Urothelium cell line (cell line): ENCODE results near the gene BAG3.
A peak's percentile ranks its signal among the peaks of the same experiment; 100 is the strongest.

Experiments
- DNase-seq: peaks from one replicate; pipeline ENCODE4 v3.0.0; 2011; ENCODE audit warnings: low spot score, mixed read lengths
- FAIRE-seq: peaks from 2 replicates; lab custom pipeline; 2011; peaks lifted over from hg19 to GRCh38; lab: Jason Lieb, UNC

The BAG3 gene

GRCh38 chr10:119665901-119666708, 14.9 kb downstream of the BAG3 start:
- FAIRE-seq: no peak
- DNase-seq: no peak

GRCh38 chr10:119666709-119667004, 15.5 kb downstream of the BAG3 start:
- FAIRE-seq (no peak), DNase-seq (no peak)

- DNase-seq (peak; percentile 80), FAIRE-seq (no peak)
Observed at GRCh38 chr10:119667562-119668328, 16.6 kb downstream of the BAG3 start.

- no peak for DNase-seq
- FAIRE-seq: no peak
Observed at GRCh38 chr10:119668461-119668860, 17.3 kb downstream of the BAG3 start.

GRCh38 chr10:119669331-119669730, 18.2 kb downstream of the BAG3 start:
- FAIRE-seq: no peak
- no peak for DNase-seq

GRCh38 chr10:119669975-119670640, 18.9 kb downstream of the BAG3 start:
- DNase-seq (no peak), FAIRE-seq (no peak)

- DNase-seq: no peak
- no peak for FAIRE-seq
Observed at GRCh38 chr10:119670717-119671116, 19.5 kb downstream of the BAG3 start.

- DNase-seq (no peak), FAIRE-seq (no peak)
Observed at GRCh38 chr10:119671381-119671780, 20.2 kb downstream of the BAG3 start.

DNA sequence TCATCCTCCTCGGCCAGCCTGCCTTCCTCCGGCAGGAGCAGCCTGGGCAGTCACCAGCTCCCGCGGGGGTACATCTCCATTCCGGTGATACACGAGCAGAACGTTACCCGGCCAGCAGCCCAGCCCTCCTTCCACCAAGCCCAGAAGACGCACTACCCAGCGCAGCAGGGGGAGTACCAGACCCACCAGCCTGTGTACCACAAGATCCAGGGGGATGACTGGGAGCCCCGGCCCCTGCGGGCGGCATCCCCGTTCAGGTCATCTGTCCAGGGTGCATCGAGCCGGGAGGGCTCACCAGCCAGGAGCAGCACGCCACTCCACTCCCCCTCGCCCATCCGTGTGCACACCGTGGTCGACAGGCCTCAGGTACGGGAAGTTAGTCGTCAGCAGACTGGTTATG, 21.1 kb downstream of the BAG3 start:
- FAIRE-seq: no peak

DNA sequence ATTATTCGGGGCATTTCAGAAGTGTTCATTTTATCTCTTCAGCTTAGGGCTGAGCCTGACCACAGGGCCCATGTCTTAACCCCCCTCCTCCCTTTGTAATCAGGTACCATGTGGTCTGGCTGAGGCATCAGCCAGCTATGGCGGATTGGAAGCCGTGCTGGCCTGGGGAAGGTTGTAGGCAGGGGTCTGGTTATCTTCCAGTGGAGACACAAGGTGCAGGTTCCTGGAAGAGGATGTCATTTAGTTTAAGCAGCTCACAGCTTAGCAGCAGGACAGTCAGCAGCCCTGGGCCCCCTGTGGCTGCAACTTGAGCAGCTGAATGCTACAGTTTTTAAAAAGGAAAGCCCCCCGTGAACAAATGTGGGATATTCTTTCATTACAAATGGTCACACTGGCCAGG, 22.1 kb downstream of the BAG3 start:
- no peak for DNase-seq
- FAIRE-seq: no peak

More for the DNA sequence above, 21.1 kb downstream of the BAG3 start:
- DNase-seq: no peak

GRCh38 chr10:119675483-119676170, 24.4 kb downstream of the BAG3 start:
- DNase-seq (no peak), FAIRE-seq (no peak)

- DNase-seq: no peak
- FAIRE-seq: no peak
Observed at GRCh38 chr10:119677126-119677525, 25.9 kb downstream of the BAG3 start.

DNA sequence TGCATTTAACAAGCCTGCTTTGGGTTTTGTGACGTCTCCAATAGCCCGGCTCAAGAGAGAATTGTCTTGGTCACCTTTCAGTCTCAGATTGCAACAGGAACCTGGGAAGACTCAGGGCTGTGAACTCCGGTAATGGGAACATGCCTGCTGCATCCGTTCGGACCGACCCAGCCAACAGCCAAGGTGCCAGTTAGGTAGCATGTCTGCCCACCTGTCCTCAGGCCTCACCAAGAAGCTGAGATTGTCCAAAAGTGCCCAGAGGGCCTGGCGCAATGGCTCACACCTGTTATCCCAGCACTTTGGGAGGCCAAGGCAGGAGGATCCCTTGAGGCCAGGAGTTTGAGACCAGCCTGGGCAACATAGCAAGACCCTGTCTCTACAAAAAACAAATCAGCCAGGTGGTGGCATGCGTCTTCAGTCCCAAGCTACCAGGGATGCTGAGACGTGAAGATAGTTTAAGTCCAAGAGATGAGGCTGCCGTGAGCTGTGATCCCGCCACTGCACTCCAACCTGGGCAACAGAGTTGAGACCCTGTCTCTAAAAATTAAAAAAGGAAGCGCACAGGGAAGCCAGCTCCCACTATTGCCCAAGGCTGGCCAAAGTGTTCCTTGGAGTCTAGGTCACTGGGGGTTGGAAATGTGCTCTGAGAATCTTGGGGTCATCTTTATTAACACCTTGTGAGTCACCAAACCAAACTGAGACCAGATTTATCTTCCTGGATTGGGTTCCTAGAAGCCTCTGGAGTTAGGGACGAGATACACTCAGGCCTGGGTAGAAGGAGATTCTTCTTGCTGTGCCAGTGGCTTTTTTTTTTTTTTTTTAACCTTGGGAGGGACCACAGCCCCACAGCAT, 26.9 kb downstream of the BAG3 start:
- FAIRE-seq (no peak), DNase-seq (no peak)

GRCh38 chr10:119679480-119679829, 28.3 kb downstream of the BAG3 start:
- no peak for FAIRE-seq
- DNase-seq: no peak

GRCh38 chr10:119680050-119680449, 28.9 kb downstream of the BAG3 start:
- DNase-seq (peak; percentile 66), FAIRE-seq (no peak)

GRCh38 chr10:119680650-119681081, 29.5 kb downstream of the BAG3 start:
- peak; percentile 35 for DNase-seq
- no peak for FAIRE-seq

GRCh38 chr10:119686465-119687191, 35.4 kb downstream of the BAG3 start:
- peak; percentile 83 for DNase-seq
- no peak for FAIRE-seq

DNA sequence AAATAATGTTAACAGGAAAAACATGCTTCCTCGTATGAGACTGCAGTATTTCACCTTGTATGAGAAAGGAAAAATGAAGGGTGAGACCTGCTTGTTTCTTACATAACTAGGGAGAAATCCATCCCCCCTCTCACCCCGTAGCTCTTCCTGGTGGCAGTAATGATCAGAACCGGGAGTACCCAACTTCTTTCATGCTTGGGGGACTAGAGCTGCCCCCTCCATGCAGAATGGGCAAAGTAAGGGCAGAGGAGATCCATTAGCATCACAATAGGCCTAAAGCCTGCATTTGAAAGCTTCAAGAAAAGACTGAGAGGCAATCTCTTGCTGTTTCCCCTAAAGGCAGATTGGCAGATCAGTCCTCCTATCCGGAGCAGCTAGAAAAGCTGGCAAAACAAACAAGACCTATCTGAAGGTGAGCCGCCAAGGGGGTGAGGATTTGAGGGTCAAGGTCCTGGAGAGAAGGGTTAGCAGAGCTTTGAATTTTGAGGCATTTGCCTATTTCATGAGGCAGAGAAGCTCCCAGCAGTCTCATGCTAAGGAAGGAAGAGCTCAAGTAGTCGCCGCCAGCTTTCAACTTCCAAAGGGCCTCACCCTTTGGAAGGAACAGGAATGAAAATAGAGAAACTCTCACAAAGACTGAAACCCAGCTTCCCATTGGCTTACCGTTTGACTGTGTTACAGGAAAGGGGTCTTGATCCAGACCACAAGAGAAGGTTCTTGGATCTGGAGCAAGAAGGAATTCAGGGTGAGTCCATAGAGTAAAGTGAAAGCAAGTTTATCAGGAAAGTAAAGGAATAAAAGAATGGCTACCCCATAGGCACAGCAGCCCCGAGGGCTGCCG, 36.2 kb downstream of the BAG3 start:
- DNase-seq (peak; percentile 20), FAIRE-seq (no peak)

DNA sequence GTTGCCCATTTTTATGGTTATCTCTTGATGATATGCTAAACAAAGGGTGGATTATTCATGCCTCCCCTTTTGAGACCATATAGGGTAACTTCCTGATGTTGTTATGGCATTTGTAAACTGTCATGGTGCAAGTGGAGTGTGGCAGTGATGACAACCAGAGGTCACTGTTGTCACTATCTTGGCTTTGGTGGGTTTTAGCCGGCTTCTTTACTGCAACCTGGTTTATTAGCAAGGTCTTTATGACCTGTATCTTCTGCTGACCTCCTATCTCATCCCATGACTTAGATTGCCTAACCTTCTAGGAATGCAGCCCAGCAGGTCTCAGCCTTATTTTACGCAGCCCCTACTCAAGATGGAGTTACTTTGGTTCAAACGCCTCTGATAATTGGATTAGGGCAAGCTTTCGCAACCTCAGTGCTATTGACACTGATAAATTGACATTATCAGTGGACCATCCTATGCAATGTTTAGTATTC, 36.9 kb downstream of the BAG3 start:
- no peak for FAIRE-seq
- no peak for DNase-seq
